Measurements from ENCODE around the gene CNST. TPM values are rescaled to one million over a fixed set of nuclear protein-coding genes. Genes with fewer than 3 reads are reported as not detected.
"Not testable (repeated sequence)": the region's sequence is repeated elsewhere in the genome, so short reads cannot be mapped to it uniquely, and the experiment has no call there.

CNST gene
- total RNA-seq, 2 experiments from 2014 or later, result 23.6 to 24.2 TPM

GRCh38 chr1:246698466-246699094, 132.3 kb downstream of the CNST start:
- Mint-ChIP-seq H3K27ac (peak overlapping the region; percentile 48), H3K36me3 (ENCODE audit: low read depth) (no peaks in the 10 kb centered on the region), H3K4me3 (peak overlapping the region; percentile 1), H3K4me1 (peaks cover 5% of the 10 kb centered on the region), H3K9me3 (ENCODE audit: low read depth) (peaks cover 2% of the 10 kb centered on the region), H3K27me3 (no peaks in the 10 kb centered on the region)
- intact Hi-C loops (cut with DNase I, micrococcal nuclease), result loop anchor here (1.0 to 5.0 kb wide), 10 partner anchors 9 to 1542 kb away; partner anchors contain the start of genes SCCPDH (in 1 of the 2) and SMYD3 (in 1 of the 2)
- CTCF ChIA-PET, result no interaction called here
- ATAC-seq (no peak), DNase-seq (no peak)
- POLR2A ChIA-PET, result no interaction called here

- Mint-ChIP-seq H3K27ac (peak overlapping the region; percentile 48), H3K4me3 (peak overlapping the region; percentile 1), H3K36me3 (ENCODE audit: low read depth) (no peaks in the 10 kb centered on the region), H3K9me3 (ENCODE audit: low read depth) (peaks cover 2% of the 10 kb centered on the region), H3K27me3 (no peaks in the 10 kb centered on the region), H3K4me1 (peaks cover 5% of the 10 kb centered on the region)
- peak; percentile 99 for ATAC-seq
- ChIA-PET CTCF (interaction anchor here (1.6 kb wide), 1 partner anchor 9 kb away, joined by 6 read pairs; no protein-coding TSS in a partner anchor), POLR2A (no interaction called here)
- peak; percentile 92 for DNase-seq
- intact Hi-C loops (cut with DNase I, micrococcal nuclease), result loop anchor here (1.0 to 5.0 kb wide), 10 partner anchors 10 to 1543 kb away; partner anchors contain the start of genes SCCPDH (in 1 of the 2) and SMYD3 (in 1 of the 2)
These were observed 133.0 kb downstream of the CNST start for GRCh38 chr1:246699095-246699735.

GRCh38 chr1:246703581-246703980, 137.3 kb downstream of the CNST start:
- intact Hi-C loops (cut with DNase I, micrococcal nuclease), result no loop called here
- CTCF ChIA-PET, result no interaction called here
- no peaks in the 10 kb centered on the region for H3K9me3 Mint-ChIP-seq (ENCODE audit: low read depth)

GRCh38 chr1:246705368-246705767, 139.1 kb downstream of the CNST start:
- peaks cover 5% of the 10 kb centered on the region for H3K4me1 Mint-ChIP-seq
- H3K9me3 Mint-ChIP-seq (ENCODE audit: low read depth), result peaks cover 3% of the 10 kb centered on the region
- H3K4me3 Mint-ChIP-seq, result no peak overlapping the region
- DNase-seq, result no peak
- POLR2A ChIA-PET, result interaction anchor here (0.6 kb wide), 1 partner anchor 19 kb away, joined by 3 read pairs; the partner anchor contains the start of gene SCCPDH
- CTCF ChIA-PET, result no interaction called here
- no peak for ATAC-seq
- H3K27ac Mint-ChIP-seq, result no peak overlapping the region
- peaks cover 4% of the 10 kb centered on the region for H3K27me3 Mint-ChIP-seq
- intact Hi-C loops (cut with DNase I, micrococcal nuclease), result no loop called here
- H3K36me3 Mint-ChIP-seq (ENCODE audit: low read depth), result no peaks in the 10 kb centered on the region

More at GRCh38 chr1:246703581-246703980, 137.3 kb downstream of the CNST start:
- peaks cover 8% of the 10 kb centered on the region for H3K4me1 Mint-ChIP-seq
- H3K27me3 Mint-ChIP-seq, result no peaks in the 10 kb centered on the region
- DNase-seq (no peak), ATAC-seq (no peak)
- no peak overlapping the region for H3K4me3 Mint-ChIP-seq
- no peak overlapping the region for H3K27ac Mint-ChIP-seq
- POLR2A ChIA-PET, result no interaction called here
- no peaks in the 10 kb centered on the region for H3K36me3 Mint-ChIP-seq (ENCODE audit: low read depth)

- Mint-ChIP-seq H3K27me3 (peaks cover 8% of the 10 kb centered on the region), H3K27ac (no peak overlapping the region), H3K4me1 (peaks cover 5% of the 10 kb centered on the region), H3K9me3 (ENCODE audit: low read depth) (peaks cover 3% of the 10 kb centered on the region), H3K36me3 (ENCODE audit: low read depth) (no peaks in the 10 kb centered on the region), H3K4me3 (no peak overlapping the region)
- ChIA-PET CTCF (interaction anchor here (1.1 kb wide), 1 partner anchor 650 kb away, joined by 3 read pairs; no protein-coding TSS in a partner anchor), POLR2A (no interaction called here)
- ATAC-seq, result no peak
- intact Hi-C loops (cut with DNase I, micrococcal nuclease), result no loop called here
- no peak for DNase-seq
These were observed 141.9 kb downstream of the CNST start for GRCh38 chr1:246708166-246708565.

GRCh38 chr1:246709196-246709595, 142.9 kb downstream of the CNST start:
- Mint-ChIP-seq H3K4me3 (no peak overlapping the region), H3K27ac (no peak overlapping the region), H3K9me3 (ENCODE audit: low read depth) (peaks cover 3% of the 10 kb centered on the region), H3K4me1 (peaks cover 5% of the 10 kb centered on the region), H3K36me3 (ENCODE audit: low read depth) (no peaks in the 10 kb centered on the region), H3K27me3 (peaks cover 8% of the 10 kb centered on the region)
- ATAC-seq (no peak), DNase-seq (no peak)
- CTCF ChIA-PET, result interaction anchor here (0.6 to 1.0 kb wide), 3 partner anchors 17 to 545 kb away, joined by 3 read pairs; no protein-coding TSS in a partner anchor
- intact Hi-C loops (cut with DNase I, micrococcal nuclease), result no loop called here
- POLR2A ChIA-PET, result no interaction called here

GRCh38 chr1:246709835-246710234, 143.6 kb downstream of the CNST start:
- ChIA-PET POLR2A (no interaction called here), CTCF (interaction anchor here (0.6 to 1.0 kb wide), 4 partner anchors 17 to 546 kb away, joined by 3 read pairs; no protein-coding TSS in a partner anchor)
- DNase-seq (no peak), ATAC-seq (no peak)
- Mint-ChIP-seq H3K4me1 (peaks cover 5% of the 10 kb centered on the region), H3K27ac (no peak overlapping the region), H3K9me3 (ENCODE audit: low read depth) (peaks cover 3% of the 10 kb centered on the region), H3K4me3 (no peak overlapping the region), H3K27me3 (peaks cover 9% of the 10 kb centered on the region), H3K36me3 (ENCODE audit: low read depth) (no peaks in the 10 kb centered on the region)
- intact Hi-C loops (cut with DNase I, micrococcal nuclease), result no loop called here

- no peak for ATAC-seq
- no peak overlapping the region for H3K4me3 Mint-ChIP-seq
- H3K4me1 Mint-ChIP-seq, result peaks cover 5% of the 10 kb centered on the region
- intact Hi-C loops (cut with DNase I, micrococcal nuclease), result no loop called here
- ChIA-PET POLR2A (no interaction called here), CTCF (interaction anchor here (1.0 to 3.1 kb wide), 2 partner anchors 10 to 16 kb away, joined by 3 to 12 read pairs; no protein-coding TSS in a partner anchor)
- H3K36me3 Mint-ChIP-seq (ENCODE audit: low read depth), result no peaks in the 10 kb centered on the region
- H3K9me3 Mint-ChIP-seq (ENCODE audit: low read depth), result peaks cover 3% of the 10 kb centered on the region
- no peak for DNase-seq
- H3K27ac Mint-ChIP-seq, result no peak overlapping the region
- peaks cover 18% of the 10 kb centered on the region for H3K27me3 Mint-ChIP-seq
These were observed 145.3 kb downstream of the CNST start for GRCh38 chr1:246711548-246712003.

GRCh38 chr1:246712428-246712827, 146.2 kb downstream of the CNST start:
- H3K27ac Mint-ChIP-seq; H3K4me3 Mint-ChIP-seq; H3K36me3 Mint-ChIP-seq (ENCODE audit: low read depth); POLR2A ChIA-PET; DNase-seq; ATAC-seq; H3K9me3 Mint-ChIP-seq (ENCODE audit: low read depth); H3K4me1 Mint-ChIP-seq; intact Hi-C loops (cut with DNase I, micrococcal nuclease): not testable (repeated sequence)
- CTCF ChIA-PET, result interaction anchor here (1.0 to 3.1 kb wide), 3 partner anchors 11 to 23 kb away, joined by 3 to 12 read pairs (median 5); no protein-coding TSS in a partner anchor
- H3K27me3 Mint-ChIP-seq, result peaks cover 18% of the 10 kb centered on the region

All from activated CD4-positive, alpha-beta T cell treated with anti-CD3 and anti-CD28 coated beads for 36 hours (primary cell).